Lower leg skin (tissue), 3 donors: ENCODE results near the gene AK8.

Experiments
- POLR2A ChIP-seq, 2 donors: fragments of 450-650 bp; IDR thresholded peaks; one replicate each; pipeline ENCODE4 v1.6.1; 2016 to 2017; ENCODE audit warnings: antibody characterized with exemption in 2 of 2, mild to moderate bottlenecking in 1 of 2, moderate library complexity in 1 of 2
- TF ChIP-seq, protein P1 (sequence below), 3 donors: fragments of 450-650 bp; IDR thresholded peaks; one replicate each; pipeline ENCODE4 v1.5.1; 2016; ENCODE audit warnings: antibody characterized with exemption in 3 of 3, mild to moderate bottlenecking in 3 of 3, moderate library complexity in 2 of 3

DNA sequence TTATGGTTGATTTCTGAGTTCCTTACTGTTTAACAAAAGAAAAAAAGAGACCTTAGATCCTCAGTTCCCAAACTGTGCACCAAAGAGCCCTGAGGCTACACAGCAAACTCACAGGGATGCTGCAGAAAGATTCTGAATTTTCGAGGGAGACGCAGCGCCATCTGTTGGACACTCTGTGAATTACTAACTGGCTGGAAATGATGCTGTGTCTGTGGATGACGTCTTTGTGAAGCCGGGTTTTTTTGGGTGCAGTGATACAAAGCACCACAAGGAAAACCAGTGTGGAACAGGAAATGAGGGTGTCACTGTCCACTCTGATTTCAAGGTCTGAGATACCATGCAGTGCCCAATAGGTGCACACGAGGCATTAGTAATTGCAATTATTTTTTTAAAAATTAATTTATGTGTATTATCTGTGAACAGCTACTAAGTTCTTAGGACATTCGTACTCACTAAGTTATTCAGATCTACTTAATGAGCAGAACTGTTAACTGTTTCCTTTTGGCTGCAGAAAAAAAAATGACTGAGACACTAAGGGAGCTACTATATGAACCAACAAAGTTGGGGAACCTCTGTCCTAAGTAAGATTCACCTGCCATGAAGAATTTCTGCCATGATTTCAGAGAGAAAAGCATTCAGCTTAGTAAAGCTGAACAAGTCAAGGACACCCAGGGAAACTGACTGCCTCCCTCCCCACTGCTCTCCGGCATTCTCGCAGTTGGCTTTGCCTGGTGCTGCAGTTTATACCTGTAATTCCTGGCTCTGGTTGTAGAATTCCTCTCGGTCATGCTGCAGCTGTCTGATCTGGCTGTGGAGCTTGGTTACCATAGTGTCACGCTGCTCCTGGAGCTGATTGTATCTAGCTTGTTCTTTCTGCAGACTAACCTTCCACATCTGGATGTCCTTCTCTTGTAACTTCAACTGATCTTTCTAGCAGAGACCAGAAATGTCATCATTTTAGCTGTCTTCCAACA lies 24.1 kb upstream of the AK8 start:
- TF ChIP-seq, protein P1, sequence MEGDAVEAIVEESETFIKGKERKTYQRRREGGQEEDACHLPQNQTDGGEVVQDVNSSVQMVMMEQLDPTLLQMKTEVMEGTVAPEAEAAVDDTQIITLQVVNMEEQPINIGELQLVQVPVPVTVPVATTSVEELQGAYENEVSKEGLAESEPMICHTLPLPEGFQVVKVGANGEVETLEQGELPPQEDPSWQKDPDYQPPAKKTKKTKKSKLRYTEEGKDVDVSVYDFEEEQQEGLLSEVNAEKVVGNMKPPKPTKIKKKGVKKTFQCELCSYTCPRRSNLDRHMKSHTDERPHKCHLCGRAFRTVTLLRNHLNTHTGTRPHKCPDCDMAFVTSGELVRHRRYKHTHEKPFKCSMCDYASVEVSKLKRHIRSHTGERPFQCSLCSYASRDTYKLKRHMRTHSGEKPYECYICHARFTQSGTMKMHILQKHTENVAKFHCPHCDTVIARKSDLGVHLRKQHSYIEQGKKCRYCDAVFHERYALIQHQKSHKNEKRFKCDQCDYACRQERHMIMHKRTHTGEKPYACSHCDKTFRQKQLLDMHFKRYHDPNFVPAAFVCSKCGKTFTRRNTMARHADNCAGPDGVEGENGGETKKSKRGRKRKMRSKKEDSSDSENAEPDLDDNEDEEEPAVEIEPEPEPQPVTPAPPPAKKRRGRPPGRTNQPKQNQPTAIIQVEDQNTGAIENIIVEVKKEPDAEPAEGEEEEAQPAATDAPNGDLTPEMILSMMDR (IDR thresholded peaks at IDR 0.05): peak in 1 of 3 donors; percentile 87
- TF ChIP-seq POLR2A (IDR thresholded peaks at IDR 0.05): no peak
